ENCODE results near the gene C19orf73.

Gene C19orf73

GRCh38 chr19:49152119-49152550, 33.2 kb upstream of the C19orf73 start:
- H3K4me3 ChIP-seq (ENCODE audit: low read depth, low read length) = no peak overlapping the region
- no peak for TF ChIP-seq CTCF (IDR thresholded peaks at IDR 0.05; ENCODE audit: low read depth, low read length)

GRCh38 chr19:49151267-49152118, 32.5 kb upstream of the C19orf73 start:
- no peak for TF ChIP-seq CTCF (IDR thresholded peaks at IDR 0.05; ENCODE audit: low read depth, low read length)
- no peak overlapping the region for H3K4me3 ChIP-seq (ENCODE audit: low read depth, low read length)

GRCh38 chr19:49150944-49151243, 32.0 kb upstream of the C19orf73 start:
- H3K4me3 ChIP-seq (ENCODE audit: low read depth, low read length) = peak overlapping the region; percentile 75
- TF ChIP-seq CTCF (IDR thresholded peaks at IDR 0.05; ENCODE audit: low read depth, low read length) = no peak

GRCh38 chr19:49150106-49150943, 31.4 kb upstream of the C19orf73 start:
- H3K4me3 ChIP-seq (ENCODE audit: low read depth, low read length) = peak overlapping the region; percentile 75
- no peak for TF ChIP-seq CTCF (IDR thresholded peaks at IDR 0.05; ENCODE audit: low read depth, low read length)

GRCh38 chr19:49149652-49150105, 30.7 kb upstream of the C19orf73 start:
- peak overlapping the region; percentile 75 for H3K4me3 ChIP-seq (ENCODE audit: low read depth, low read length)
- no peak for TF ChIP-seq CTCF (IDR thresholded peaks at IDR 0.05; ENCODE audit: low read depth, low read length)

GRCh38 chr19:49148784-49149651, 30.1 kb upstream of the C19orf73 start:
- H3K4me3 ChIP-seq (ENCODE audit: low read depth, low read length) = peak overlapping the region; percentile 75
- TF ChIP-seq CTCF (IDR thresholded peaks at IDR 0.05; ENCODE audit: low read depth, low read length) = no peak

Measured in WI38 (cell line).